Measurements from ENCODE around the gene PPP1R14C. TPM values are rescaled to one million over a fixed set of nuclear protein-coding genes. Genes with fewer than 3 reads are reported as not detected.

PPP1R14C gene
- total RNA-seq, 2 donors from 2014 or later: 0.95 to 1.3 TPM

DNA sequence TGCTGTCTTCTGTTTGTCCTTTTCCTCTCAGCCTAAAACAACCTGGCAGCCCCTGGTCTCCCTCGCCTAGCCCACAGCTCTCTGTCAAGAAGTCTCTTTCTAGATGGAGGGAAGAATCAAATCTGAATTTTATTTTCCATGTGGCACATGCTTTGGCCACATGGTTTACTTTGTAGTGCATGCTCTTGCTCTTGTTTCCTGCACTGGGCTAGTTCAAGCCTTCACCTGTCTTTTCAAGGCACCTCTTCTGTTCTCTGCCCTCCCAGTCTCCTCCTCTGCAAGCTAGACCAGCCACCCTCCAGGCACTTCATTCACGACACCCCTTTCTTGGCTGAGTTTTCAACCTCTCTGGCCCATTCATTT, 7.6 kb downstream of the PPP1R14C start:
- peaks cover 3% of the 10 kb centered on the region for H3K27me3 ChIP-seq (replicated peaks; ENCODE audit: insufficient read depth)
- no peaks in the 10 kb centered on the region for H3K36me3 ChIP-seq
- DNase-seq (ENCODE audit: low spot score) (no peak), ATAC-seq (ENCODE audit: insufficient number of reproducible peaks, low FRiP score, low read depth) (no peak)
- H3K4me3 ChIP-seq: no peak overlapping the region
- H3K9me3 ChIP-seq: no peaks in the 10 kb centered on the region
- no peak overlapping the region for H3K27ac ChIP-seq
- TF ChIP-seq, protein P1, sequence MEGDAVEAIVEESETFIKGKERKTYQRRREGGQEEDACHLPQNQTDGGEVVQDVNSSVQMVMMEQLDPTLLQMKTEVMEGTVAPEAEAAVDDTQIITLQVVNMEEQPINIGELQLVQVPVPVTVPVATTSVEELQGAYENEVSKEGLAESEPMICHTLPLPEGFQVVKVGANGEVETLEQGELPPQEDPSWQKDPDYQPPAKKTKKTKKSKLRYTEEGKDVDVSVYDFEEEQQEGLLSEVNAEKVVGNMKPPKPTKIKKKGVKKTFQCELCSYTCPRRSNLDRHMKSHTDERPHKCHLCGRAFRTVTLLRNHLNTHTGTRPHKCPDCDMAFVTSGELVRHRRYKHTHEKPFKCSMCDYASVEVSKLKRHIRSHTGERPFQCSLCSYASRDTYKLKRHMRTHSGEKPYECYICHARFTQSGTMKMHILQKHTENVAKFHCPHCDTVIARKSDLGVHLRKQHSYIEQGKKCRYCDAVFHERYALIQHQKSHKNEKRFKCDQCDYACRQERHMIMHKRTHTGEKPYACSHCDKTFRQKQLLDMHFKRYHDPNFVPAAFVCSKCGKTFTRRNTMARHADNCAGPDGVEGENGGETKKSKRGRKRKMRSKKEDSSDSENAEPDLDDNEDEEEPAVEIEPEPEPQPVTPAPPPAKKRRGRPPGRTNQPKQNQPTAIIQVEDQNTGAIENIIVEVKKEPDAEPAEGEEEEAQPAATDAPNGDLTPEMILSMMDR (IDR thresholded peaks at IDR 0.05): no peak
- H3K4me1 ChIP-seq (ENCODE audit: control insufficient read depth in 1 of 2, low read depth in 2 of 2): no peaks in the 10 kb centered on the region

DNA sequence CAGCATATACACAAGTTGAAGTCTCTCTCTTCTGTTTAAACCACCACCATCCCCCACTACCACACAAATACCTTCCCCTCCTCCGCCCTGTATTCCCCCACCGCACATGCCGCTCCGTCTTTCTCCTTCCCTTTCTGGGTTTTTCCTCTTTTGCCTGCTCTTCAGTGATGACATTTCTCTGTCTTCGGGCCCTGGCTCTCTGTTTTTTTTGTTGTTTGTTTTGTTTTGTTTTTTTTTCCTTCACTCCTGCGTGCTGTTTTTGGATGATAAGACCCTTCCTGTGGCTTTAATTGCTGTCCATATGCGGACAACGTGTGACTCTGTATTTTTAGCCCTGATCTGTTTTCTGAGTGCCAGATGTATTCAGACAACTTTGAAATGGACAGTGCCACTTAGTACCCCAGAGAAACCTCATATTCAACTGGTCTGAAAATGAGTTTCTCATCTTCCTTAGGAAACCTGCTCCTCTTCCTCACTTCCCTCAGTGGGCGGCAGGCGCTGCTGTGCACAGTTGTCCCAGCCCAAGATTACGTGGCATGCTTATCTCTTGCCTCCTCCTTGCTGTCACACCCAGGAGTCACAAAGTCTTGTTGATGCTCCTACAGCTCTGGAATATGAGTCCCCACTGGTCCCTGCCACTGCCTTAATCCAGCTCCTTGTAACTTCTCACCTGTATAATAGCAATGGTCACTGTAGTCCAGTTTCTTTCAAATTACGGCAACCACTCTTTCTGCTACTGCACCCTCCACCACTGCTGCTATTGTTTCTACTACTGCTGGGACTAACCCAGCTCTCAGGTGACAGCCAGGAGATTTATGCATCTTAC, 8.2 kb downstream of the PPP1R14C start:
- Histone ChIP-seq H3K9me3 (no peaks in the 10 kb centered on the region), H3K4me1 (ENCODE audit: control insufficient read depth in 1 of 2, low read depth in 2 of 2) (no peaks in the 10 kb centered on the region), H3K4me3 (no peak overlapping the region), H3K36me3 (no peaks in the 10 kb centered on the region), H3K27me3 (replicated peaks; ENCODE audit: insufficient read depth) (peaks cover 3% of the 10 kb centered on the region), H3K27ac (no peak overlapping the region)
- TF ChIP-seq, protein P1 (IDR thresholded peaks at IDR 0.05): no peak
- DNase-seq (ENCODE audit: low spot score) (no peak), ATAC-seq (ENCODE audit: insufficient number of reproducible peaks, low FRiP score, low read depth) (no peak)

DNA sequence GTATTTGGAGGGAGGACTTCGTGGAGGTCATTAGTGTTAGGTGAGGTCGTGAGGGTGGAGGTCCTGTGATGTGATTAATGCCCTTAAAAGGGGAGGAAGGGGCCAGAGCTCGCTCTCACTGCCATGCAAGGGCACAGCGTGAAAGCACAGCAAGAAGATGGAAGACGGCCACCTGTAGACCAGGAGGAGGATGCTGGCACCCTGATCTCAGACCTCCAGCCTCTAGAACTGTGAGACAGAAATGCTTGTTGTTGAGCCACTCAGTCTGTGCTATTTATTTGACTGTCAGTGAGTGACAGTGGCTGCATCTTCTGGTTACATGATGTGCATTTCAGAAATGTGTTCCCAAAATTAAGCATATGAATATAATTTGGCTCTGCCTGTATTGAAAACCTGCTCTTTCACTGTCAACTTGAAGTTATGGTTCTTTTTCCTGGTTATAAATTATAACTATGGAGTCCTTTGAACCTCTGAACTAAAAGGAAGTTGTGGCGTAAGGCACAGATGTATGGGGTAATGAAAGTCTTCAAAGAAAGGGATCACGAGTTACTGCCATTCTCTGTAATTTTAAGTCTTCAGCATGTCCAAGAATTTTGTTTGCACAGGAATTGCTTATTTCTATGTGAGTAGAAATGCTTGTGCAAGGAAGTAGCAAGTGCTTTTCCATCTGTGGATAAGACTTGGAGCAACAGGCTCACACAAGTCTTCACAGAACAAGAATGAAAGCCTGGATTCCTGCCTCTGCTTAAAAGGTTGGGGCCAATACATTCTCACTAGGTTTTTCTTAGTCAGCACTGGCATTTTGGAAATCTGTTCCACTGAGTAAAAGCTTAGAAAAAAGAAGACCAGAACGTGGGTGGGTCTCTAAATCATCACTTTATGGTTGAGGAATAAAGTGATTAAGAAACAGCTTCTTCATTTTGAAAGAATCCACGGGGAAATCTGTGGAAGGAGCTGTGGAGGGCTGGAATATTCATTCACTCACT, 10.3 kb downstream of the PPP1R14C start:
- H3K27me3 ChIP-seq (replicated peaks; ENCODE audit: insufficient read depth): peaks cover 3% of the 10 kb centered on the region
- H3K4me1 ChIP-seq (ENCODE audit: control insufficient read depth in 1 of 2, low read depth in 2 of 2): no peaks in the 10 kb centered on the region
- H3K9me3 ChIP-seq: no peaks in the 10 kb centered on the region
- H3K4me3 ChIP-seq: no peak overlapping the region
- ATAC-seq (ENCODE audit: insufficient number of reproducible peaks, low FRiP score, low read depth) (no peak), DNase-seq (ENCODE audit: low spot score) (no peak)
- TF ChIP-seq, protein P1 (IDR thresholded peaks at IDR 0.05): no peak
- H3K27ac ChIP-seq: no peak overlapping the region
- H3K36me3 ChIP-seq: no peaks in the 10 kb centered on the region

DNA sequence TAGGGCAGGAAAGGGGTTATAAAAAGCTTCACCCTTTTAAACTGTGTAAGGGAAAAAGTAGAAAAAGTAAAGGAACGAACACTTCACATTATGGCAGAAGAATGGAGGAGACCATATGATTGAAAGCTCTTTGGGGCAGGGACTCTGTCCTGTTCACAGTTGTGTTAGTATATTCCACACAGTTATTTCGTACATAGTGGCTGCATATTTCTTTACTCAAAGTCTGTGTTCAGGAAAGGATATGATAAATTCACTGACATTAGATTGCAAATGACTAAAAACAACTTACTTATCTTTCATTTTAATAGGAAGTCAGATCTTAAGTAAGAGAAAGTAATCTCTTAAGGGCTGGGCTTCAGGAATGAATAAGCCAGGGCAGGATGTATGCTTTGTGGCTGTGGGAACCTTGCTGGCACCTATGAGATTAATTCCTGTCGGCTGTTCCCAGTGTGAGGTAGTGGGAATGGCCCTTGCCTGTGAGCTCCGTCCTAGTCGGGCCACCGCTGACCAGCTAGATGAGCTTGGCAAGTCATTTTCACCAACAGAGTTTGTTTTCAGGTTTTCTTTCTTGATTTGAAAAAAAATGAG, 11.2 kb downstream of the PPP1R14C start:
- no peaks in the 10 kb centered on the region for H3K36me3 ChIP-seq
- no peak overlapping the region for H3K4me3 ChIP-seq
- no peak for DNase-seq (ENCODE audit: low spot score)
- no peak for ATAC-seq (ENCODE audit: insufficient number of reproducible peaks, low FRiP score, low read depth)
- no peaks in the 10 kb centered on the region for H3K4me1 ChIP-seq (ENCODE audit: control insufficient read depth in 1 of 2, low read depth in 2 of 2)
- H3K27me3 ChIP-seq (replicated peaks; ENCODE audit: insufficient read depth): no peaks in the 10 kb centered on the region
- no peaks in the 10 kb centered on the region for H3K9me3 ChIP-seq
- no peak overlapping the region for H3K27ac ChIP-seq
- TF ChIP-seq, protein P1 (IDR thresholded peaks at IDR 0.05): no peak

DNA sequence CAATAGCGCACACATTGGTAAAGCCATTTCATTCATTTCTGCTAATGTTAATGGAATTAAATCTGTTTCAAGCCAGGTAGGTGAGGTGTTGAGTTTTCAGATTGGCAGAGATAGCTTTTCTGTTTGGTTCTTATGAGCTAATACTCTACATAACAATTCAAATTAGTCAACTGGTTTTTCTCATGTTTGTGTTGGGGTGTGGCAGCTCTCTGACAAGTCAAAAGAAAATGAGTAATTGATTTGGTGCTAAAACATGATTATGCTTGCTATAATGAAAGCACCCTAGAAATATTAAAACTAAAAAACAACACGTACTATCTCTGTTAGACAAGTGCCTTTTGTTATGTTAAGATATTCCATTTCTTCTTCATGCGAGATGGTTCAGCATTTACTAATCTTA, 13.6 kb downstream of the PPP1R14C start:
- Histone ChIP-seq H3K4me1 (ENCODE audit: control insufficient read depth in 1 of 2, low read depth in 2 of 2) (no peaks in the 10 kb centered on the region), H3K27ac (no peak overlapping the region), H3K9me3 (no peaks in the 10 kb centered on the region), H3K36me3 (no peaks in the 10 kb centered on the region), H3K27me3 (replicated peaks; ENCODE audit: insufficient read depth) (no peaks in the 10 kb centered on the region), H3K4me3 (no peak overlapping the region)
- no peak for ATAC-seq (ENCODE audit: insufficient number of reproducible peaks, low FRiP score, low read depth)
- TF ChIP-seq, protein P1 (IDR thresholded peaks at IDR 0.05): no peak
- DNase-seq (ENCODE audit: low spot score): no peak

Data from thoracic aorta (tissue), 2 donors.